HG02678 (cell line): ENCODE data around the gene CAMSAP1.

Source experiments
- ATAC-seq: cut with Tn5 transposase; IDR thresholded peaks from one replicate; pipeline ENCODE4 v1.9.1; 2021; ENCODE audit warnings: mild to moderate bottlenecking, moderate library complexity; ENCODE audit not compliant: unreplicated experiment

CAMSAP1 gene

GRCh38 chr9:135883410-135884089 is 23.8 kb downstream of the CAMSAP1 start:
- no peak for ATAC-seq

GRCh38 chr9:135882011-135882410 is 25.3 kb downstream of the CAMSAP1 start:
- ATAC-seq = no peak

- no peak for ATAC-seq
Observed at GRCh38 chr9:135880438-135880837, 26.9 kb downstream of the CAMSAP1 start.

DNA sequence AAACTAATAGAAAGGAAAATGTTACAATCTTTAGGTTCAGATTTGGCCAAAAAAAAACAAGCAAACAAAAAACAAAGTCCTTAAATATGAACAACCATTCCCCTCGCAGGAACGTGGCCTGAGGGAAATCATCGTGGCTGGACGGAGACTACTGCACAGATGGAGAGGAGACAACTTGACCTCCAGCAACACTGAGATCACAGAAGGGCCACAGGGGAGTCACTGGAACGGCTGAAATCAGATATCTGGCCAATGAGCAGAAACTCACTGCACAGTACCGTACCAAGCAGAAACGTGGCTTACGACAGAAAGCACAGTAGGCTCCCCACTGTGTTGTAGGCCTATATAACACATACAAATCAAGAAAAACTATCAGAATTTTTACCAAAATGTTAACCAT is 27.7 kb downstream of the CAMSAP1 start:
- ATAC-seq = no peak

DNA sequence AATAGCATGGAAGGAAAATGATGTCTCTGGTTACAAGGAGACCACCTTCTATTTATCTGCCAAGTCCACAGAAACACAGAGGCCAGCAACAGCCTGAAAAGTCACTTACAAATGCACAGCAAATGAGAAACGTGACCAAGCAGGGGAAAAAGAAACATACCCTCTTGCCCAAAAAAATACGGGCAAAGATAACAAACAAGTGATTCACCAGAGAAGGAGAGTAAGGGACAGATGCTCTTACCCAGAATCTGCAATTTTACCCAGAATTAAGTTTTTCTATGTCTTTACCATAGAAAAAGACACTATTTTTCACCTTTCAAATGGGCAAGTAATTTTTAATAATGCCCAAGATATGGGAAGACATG is 28.1 kb downstream of the CAMSAP1 start:
- ATAC-seq = no peak

DNA sequence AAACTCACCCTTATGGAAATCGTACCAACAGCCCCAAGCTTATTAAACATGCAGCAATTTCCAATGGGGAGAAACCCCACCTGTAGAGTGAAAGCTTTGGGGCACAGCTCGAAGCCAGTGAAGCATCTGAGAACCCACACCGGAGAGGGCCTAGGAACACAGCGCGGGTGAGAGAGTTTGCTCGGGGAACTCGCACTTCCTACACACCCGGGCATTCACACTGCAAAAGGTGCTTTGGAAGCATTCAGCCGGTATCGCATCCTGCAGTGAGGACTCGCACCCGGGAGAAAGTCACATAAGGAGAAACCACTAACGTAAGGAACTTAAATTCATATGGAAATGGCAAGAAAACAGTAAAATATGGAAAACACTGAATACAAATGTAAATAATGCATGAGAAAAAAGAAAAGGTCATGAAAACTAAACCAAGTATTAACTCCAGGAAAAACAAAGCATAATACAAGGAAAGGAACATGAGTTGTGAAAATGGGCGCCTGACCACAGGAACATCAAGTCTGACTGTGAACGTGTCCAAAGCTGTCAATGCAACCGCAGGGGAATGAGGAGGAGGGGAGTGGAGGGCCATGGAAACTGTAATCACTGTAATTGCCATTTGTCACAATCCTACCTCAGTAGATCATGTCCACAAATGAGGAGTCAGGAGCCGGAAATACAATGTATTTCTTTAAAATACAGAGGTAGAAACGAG is 28.7 kb downstream of the CAMSAP1 start:
- ATAC-seq = no peak

- no peak for ATAC-seq
Observed at GRCh38 chr9:135877791-135878527, 29.4 kb downstream of the CAMSAP1 start.

GRCh38 chr9:135876936-135877335 is 30.4 kb downstream of the CAMSAP1 start:
- no peak for ATAC-seq

GRCh38 chr9:135874859-135875258 is 32.5 kb downstream of the CAMSAP1 start:
- ATAC-seq = no peak

GRCh38 chr9:135869909-135870308 is 37.4 kb downstream of the CAMSAP1 start:
- ATAC-seq = no peak

- ATAC-seq = no peak
Observed at GRCh38 chr9:135865531-135865930, 41.8 kb downstream of the CAMSAP1 start.

GRCh38 chr9:135864447-135865049 is 42.8 kb downstream of the CAMSAP1 start:
- no peak for ATAC-seq

DNA sequence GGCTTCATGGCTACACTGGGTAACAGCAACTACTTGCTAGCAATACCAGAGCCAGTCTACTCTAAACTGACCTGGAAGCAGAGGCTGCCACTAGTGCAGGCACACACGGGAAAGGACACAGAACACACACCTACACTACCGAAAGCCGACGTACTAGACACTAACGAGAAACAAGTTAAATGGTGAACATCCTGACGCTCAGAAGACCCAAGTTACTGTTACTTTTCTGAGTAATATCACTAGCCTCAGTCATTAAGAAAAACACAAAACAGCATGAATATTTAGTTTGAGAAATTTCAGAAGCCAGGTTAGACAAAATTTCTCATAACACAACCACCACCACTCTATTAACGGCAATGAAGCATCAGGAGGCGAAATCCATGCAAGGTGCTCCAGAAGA is 44.5 kb downstream of the CAMSAP1 start:
- ATAC-seq = no peak

DNA sequence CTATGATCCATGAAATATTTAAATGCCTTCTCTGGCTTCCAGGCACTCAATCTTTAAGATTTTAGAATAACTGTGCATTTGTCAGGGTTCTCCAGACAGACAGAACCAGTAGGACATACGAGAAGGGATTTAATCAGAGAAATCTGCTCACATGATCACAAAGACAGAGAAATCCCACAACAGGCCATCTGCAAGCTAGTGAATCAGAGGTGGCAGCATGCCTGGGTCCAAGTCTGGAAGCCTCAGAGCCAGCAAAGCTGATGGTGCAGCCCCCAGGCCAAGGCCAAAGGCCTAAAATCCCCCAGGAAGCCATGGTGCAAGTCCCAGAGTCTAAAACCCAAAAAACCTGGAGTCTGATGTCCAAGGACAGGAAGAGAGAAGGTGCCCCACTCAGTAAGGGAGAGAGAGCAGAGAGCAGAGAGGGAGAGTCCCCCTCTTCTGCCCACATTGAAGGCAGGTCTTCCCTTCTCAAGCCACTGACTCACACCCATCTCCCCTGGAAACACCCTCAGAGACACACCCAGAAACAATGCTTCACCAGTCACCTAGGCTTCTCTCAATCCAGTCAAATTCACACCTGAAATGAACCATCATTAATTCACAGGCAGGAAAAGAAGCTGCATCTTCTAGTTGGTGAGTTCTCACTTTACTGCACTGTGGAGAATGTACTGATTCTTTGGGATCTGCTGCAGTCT is 48.7 kb downstream of the CAMSAP1 start:
- no peak for ATAC-seq

GRCh38 chr9:135857843-135858242 is 49.5 kb downstream of the CAMSAP1 start:
- no peak for ATAC-seq

DNA sequence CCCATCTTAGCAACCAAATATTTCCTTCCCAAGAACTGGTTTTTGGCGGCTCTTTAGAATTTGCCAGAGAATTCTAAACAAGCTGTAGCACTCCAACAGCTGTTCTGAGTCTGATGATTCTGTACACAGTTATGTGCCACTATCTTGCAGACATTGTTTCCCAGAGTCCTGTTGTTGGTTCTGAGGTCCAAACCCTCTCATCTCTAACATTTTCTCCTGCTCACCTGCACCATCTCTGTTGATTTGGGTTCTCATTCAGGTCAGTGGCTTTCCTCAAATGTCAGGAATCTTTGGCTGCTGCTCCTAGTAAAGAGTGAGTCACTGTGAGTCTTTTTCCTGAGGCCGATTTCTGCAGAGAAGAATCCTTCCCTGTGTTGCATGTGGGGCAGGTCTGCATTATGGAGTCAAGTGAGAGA is 50.0 kb downstream of the CAMSAP1 start:
- no peak for ATAC-seq

GRCh38 chr9:135851748-135852147 is 55.6 kb downstream of the CAMSAP1 start:
- ATAC-seq = no peak

DNA sequence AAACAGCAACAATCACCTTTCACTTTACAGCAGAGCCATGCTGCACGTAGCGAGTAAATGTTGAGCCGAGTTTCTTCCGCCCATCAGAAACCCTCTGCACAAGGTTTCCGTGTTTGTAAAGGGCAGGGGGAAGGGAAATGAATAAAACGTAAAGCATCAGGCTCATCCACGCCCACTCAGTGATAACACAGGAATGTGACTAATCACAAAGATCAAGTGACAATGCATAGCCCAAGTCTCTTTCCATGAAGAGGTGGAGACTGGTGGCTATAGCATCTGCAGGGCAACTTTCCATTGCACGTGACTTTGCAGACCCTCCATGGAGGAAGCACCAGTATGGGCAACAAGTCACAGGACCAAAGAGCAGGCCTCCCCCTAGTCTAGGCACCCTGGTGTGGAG is 56.6 kb downstream of the CAMSAP1 start:
- no peak for ATAC-seq

GRCh38 chr9:135849181-135849580 is 58.2 kb downstream of the CAMSAP1 start:
- no peak for ATAC-seq

DNA sequence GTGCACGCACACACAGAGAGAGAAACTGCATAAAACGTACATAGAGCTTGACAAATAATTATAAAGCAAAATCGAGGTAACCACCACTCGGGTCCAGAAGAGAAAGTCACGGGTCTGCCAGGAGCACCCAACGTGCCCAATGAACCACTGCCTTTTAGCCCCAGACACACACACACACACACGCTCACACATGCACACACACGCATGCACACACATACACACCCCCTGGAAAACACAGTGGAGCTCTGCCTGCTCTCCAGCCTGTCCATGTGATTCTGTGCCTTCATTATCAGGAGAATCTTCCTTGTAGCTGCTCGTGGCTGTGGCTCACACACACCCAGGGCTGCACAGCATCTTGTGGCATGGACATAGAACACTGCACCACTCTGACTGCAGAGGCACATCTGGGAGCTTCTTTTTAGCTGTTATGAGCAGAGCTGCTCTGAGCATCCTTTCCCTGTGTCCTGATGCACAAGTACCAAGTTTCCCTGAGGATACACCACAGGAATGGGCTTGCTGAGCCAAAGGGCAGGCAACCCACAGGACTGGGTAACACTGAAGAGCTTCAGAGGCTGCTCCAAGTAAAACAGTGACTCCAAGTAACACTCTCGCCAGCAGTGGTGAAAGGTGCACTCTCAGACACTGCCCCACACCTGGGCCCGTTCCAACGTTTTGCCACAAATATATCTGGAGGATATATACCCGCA is 58.9 kb downstream of the CAMSAP1 start:
- no peak for ATAC-seq
